Tibial artery (tissue), 4 donors: ENCODE results near the gene INPP5A.

Experiments
- DNase-seq, 2 donors: peaks; one replicate each; pipeline ENCODE4 v3.0.0-alpha.2; 2019
- H3K27ac ChIP-seq, 2 donors: fragments of 200-600 bp; sonication (generic) in 1 of 2; 1 replicate in 1 of 2; 2 replicates in 1 of 2; pipeline ENCODE4 v1.5.1; 2018 to 2019; ENCODE audit warnings: mild to moderate bottlenecking in 1 of 2
- H3K27me3 ChIP-seq, 2 donors: fragments of 200-600 bp; sonication (generic) in 1 of 2; one replicate each; pipeline versions ENCODE4 v1.5.1 to v1.6.0; 2016 to 2019
- H3K36me3 ChIP-seq, 3 donors: fragments of 200-600 bp; sonication (generic) in 2 of 3; one replicate each; pipeline ENCODE4 v1.5.1; 2016 to 2019; ENCODE audit warnings: mild to moderate bottlenecking in 2 of 3
- H3K4me1 ChIP-seq, 4 donors: fragments of 200-600 bp; sonication (generic) in 2 of 4; 1 replicate in 3 of 4; 2 replicates in 1 of 4; pipeline ENCODE4 v1.5.1; 2016 to 2019
- H3K4me3 ChIP-seq, 2 donors: fragments of 200-600 bp; sonication (generic) in 1 of 2; 1 replicate in 1 of 2; 2 replicates in 1 of 2; pipeline ENCODE4 v1.5.1; 2018 to 2019; ENCODE audit warnings: mild to moderate bottlenecking in 2 of 2
- H3K9me3 ChIP-seq, 3 donors: fragments of 200-600 bp; sonication (generic) in 1 of 3; one replicate each; pipeline ENCODE4 v1.5.1; 2016 to 2019
- CTCF ChIP-seq, 2 experiments: fragments of 200-600 bp in 1 of 2; fragments of 450-650 bp in 1 of 2; IDR thresholded peaks; one replicate each; pipeline ENCODE4 v1.5.1; 2017 to 2019; ENCODE audit warnings: antibody characterized with exemption in 2 of 2, mild to moderate bottlenecking in 1 of 2, moderate library complexity in 1 of 2
- intact Hi-C: fragments of 100-400 bp; cut with DNase I; formaldehyde crosslinking; loops from one replicate; pipeline ENCODE4 v1.15.0; 2023; ENCODE audit warnings: low total_unique reads

INPP5A gene

GRCh38 chr10:132523561-132524442 is 13.8 kb upstream of the INPP5A start:
- H3K36me3 ChIP-seq = no peaks in the 10 kb centered on the region
- peak; percentile 10 to 51 for DNase-seq

GRCh38 chr10:132524443-132525285 is 12.9 kb upstream of the INPP5A start:
- Histone ChIP-seq H3K4me1 (peaks cover 11 to 19% (median 15%) of the 10 kb centered on the region in 4 donors), H3K27me3 (peaks cover 0 to 5% of the 10 kb centered on the region in 2 donors), H3K4me3 (no peak overlapping the region), H3K9me3 (no peaks in the 10 kb centered on the region), H3K27ac (no peak overlapping the region), H3K36me3 (no peaks in the 10 kb centered on the region)
- peak; percentile 15 to 51 for DNase-seq
- intact Hi-C loops = no loop called here
- no peak for TF ChIP-seq CTCF (IDR thresholded peaks at IDR 0.05)

More at GRCh38 chr10:132523561-132524442, 13.8 kb upstream of the INPP5A start:
- TF ChIP-seq CTCF (IDR thresholded peaks at IDR 0.05) = no peak
- Histone ChIP-seq H3K4me3 (no peak overlapping the region), H3K9me3 (no peaks in the 10 kb centered on the region), H3K4me1 (peaks cover 11 to 28% (median 23%) of the 10 kb centered on the region in 4 donors), H3K27me3 (peaks cover 0 to 5% of the 10 kb centered on the region in 2 donors), H3K27ac (no peak overlapping the region)
- intact Hi-C loops = no loop called here

GRCh38 chr10:132526676-132527075 is 10.9 kb upstream of the INPP5A start:
- Histone ChIP-seq H3K27me3 (peaks cover 0 to 5% of the 10 kb centered on the region in 2 donors), H3K9me3 (peaks cover 0 to 6% (median 0%) of the 10 kb centered on the region in 3 donors), H3K36me3 (no peaks in the 10 kb centered on the region), H3K4me3 (no peak overlapping the region), H3K4me1 (no peaks in the 10 kb centered on the region), H3K27ac (no peak overlapping the region)
- DNase-seq = peak; percentile 11 to 45
- intact Hi-C loops = no loop called here
- no peak for TF ChIP-seq CTCF (IDR thresholded peaks at IDR 0.05)

GRCh38 chr10:132527339-132528063 is 10.1 kb upstream of the INPP5A start:
- H3K36me3 ChIP-seq = no peaks in the 10 kb centered on the region
- no peak for TF ChIP-seq CTCF (IDR thresholded peaks at IDR 0.05)
- H3K9me3 ChIP-seq = peaks cover 0 to 6% (median 0%) of the 10 kb centered on the region in 3 donors
- H3K4me3 ChIP-seq = no peak overlapping the region
- intact Hi-C loops = no loop called here
- H3K27ac ChIP-seq = no peak overlapping the region
- H3K4me1 ChIP-seq = no peaks in the 10 kb centered on the region
- DNase-seq = peak in 1 of 2 donors; percentile 40
- H3K27me3 ChIP-seq = peaks cover 0 to 5% of the 10 kb centered on the region in 2 donors

GRCh38 chr10:132528064-132528691 is 9.4 kb upstream of the INPP5A start:
- peak in 1 of 2 donors; percentile 32 for DNase-seq
- H3K27ac ChIP-seq = no peak overlapping the region
- H3K9me3 ChIP-seq = peaks cover 0 to 6% (median 0%) of the 10 kb centered on the region in 3 donors
- H3K4me3 ChIP-seq = no peak overlapping the region
- no peak for TF ChIP-seq CTCF (IDR thresholded peaks at IDR 0.05)
- intact Hi-C loops = no loop called here
- no peaks in the 10 kb centered on the region for H3K4me1 ChIP-seq
- H3K27me3 ChIP-seq = peaks cover 0 to under 1% of the 10 kb centered on the region in 2 donors
- H3K36me3 ChIP-seq = no peaks in the 10 kb centered on the region
